Endothelial cell of umbilical vein (primary cell): ENCODE data around the gene AGRN. TPM values are rescaled to one million over a fixed set of nuclear protein-coding genes. Genes with fewer than 3 reads are reported as not detected.

Experiments used
- BruUV-seq: library from RNA; stranded (reverse); fragments of 400-500 nt; replicated peaks from 2 replicates; lab custom pipeline; 2021; lab: Mats Ljungman, UMichigan
- CTCF ChIA-PET: fragments of 300-600, 350-600 bp; sonication (Branson Sonifier 250); formaldehyde crosslinking; loops from one replicate; lab custom pipeline; 2021; ENCODE audit warnings: antibody characterized with exemption, inconsistent platforms; lab: Charles Lee
- POLR2A ChIA-PET: fragments of 300-600, 350-600 bp; sonication (Branson Sonifier 250); formaldehyde crosslinking; loops from one replicate; lab custom pipeline; 2021; ENCODE audit warnings: antibody characterized with exemption, inconsistent platforms; lab: Charles Lee
- DNase-seq: peaks from one replicate; pipeline ENCODE4 v3.0.0-alpha.2; 2011; ENCODE audit warnings: low read depth, low spot score
- FAIRE-seq: peaks from 2 replicates; lab custom pipeline; 2011; peaks lifted over from hg19 to GRCh38; lab: Jason Lieb, UNC
- H2AFZ ChIP-seq: 2 replicates; pipeline ENCODE4 v1.6.0; 2012; ENCODE audit warnings: low read depth, low read length, control low read depth, inconsistent platforms
- H3K27ac ChIP-seq: 2 replicates; pipeline ENCODE4 v1.5.1; 2011; ENCODE audit warnings: low read depth, mild to moderate bottlenecking, control low read depth, low read length, moderate library complexity; ENCODE audit not compliant: insufficient read depth
- H3K27me3 ChIP-seq, 2 experiments: 2 replicates each; pipeline versions ENCODE4 v1.6.0 to v1.6.1; 2011; ENCODE audit warnings: low read length in 2 of 2, mixed read lengths in 1 of 2; ENCODE audit not compliant: control insufficient read depth in 2 of 2, insufficient read depth in 2 of 2
- H3K36me3 ChIP-seq, 2 experiments: 2 replicates in 1 of 2; 3 replicates in 1 of 2; pipeline ENCODE4 v1.5.1; 2011; ENCODE audit warnings: low read length in 2 of 2, mild to moderate bottlenecking in 1 of 2, moderate library complexity in 1 of 2; ENCODE audit not compliant: control insufficient read depth in 2 of 2, insufficient read depth in 2 of 2; ENCODE audit errors: extremely low read depth in 1 of 2
- H3K4me1 ChIP-seq: 3 replicates; pipeline ENCODE4 v1.5.1; 2011; ENCODE audit warnings: mild to moderate bottlenecking, low read length; ENCODE audit not compliant: control insufficient read depth, insufficient read depth; ENCODE audit errors: extremely low read depth
- H3K4me2 ChIP-seq: 2 replicates; pipeline ENCODE4 v1.6.1; 2011; ENCODE audit warnings: low read length, control low read depth, mixed read lengths; ENCODE audit not compliant: insufficient read depth
- H3K4me3 ChIP-seq, 3 experiments: fragments of 200-600 bp in 1 of 3; sonication (generic), shearing (Covaris generic) in 1 of 3; replicated peaks in 1 of 3; 2 replicates each; pipeline ENCODE4 v1.5.1; 2011 to 2016; ENCODE audit warnings: control low read depth in 3 of 3, low read length in 3 of 3, mild to moderate bottlenecking in 2 of 3, inconsistent platforms in 1 of 3, low read depth in 1 of 3, moderate library complexity in 1 of 3; ENCODE audit not compliant: insufficient read depth in 1 of 3
- H3K79me2 ChIP-seq: 2 replicates; pipeline ENCODE4 v1.6.0; 2012; ENCODE audit warnings: low read length, inconsistent platforms; ENCODE audit not compliant: control insufficient read depth, insufficient read depth
- H3K9ac ChIP-seq: replicated peaks from 2 replicates; pipeline ENCODE3; 2011; ENCODE audit warnings: low read length, control low read depth; ENCODE audit not compliant: insufficient read depth; ENCODE audit errors: extremely low read depth
- H3K9me1 ChIP-seq: replicated peaks from 3 replicates; pipeline ENCODE4 v1.6.0; 2011; ENCODE audit warnings: mild to moderate bottlenecking, low read length; ENCODE audit not compliant: control insufficient read depth, insufficient read depth; ENCODE audit errors: extremely low read depth
- H3K9me3 ChIP-seq: replicated peaks from 2 replicates; pipeline ENCODE4 v1.5.1; 2012; ENCODE audit warnings: low read length, inconsistent platforms; ENCODE audit not compliant: control insufficient read depth, insufficient read depth
- H4K20me1 ChIP-seq: replicated peaks from 2 replicates; pipeline ENCODE3; 2011; ENCODE audit warnings: mild to moderate bottlenecking, low read length; ENCODE audit not compliant: control insufficient read depth, insufficient read depth; ENCODE audit errors: extremely low read depth
- CTCF ChIP-seq, 2 donors: IDR thresholded peaks; 1 replicate in 1 of 2; 2 replicates in 1 of 2; pipeline ENCODE4 v1.5.1; 2011; ENCODE audit warnings: low read length in 2 of 2, mild to moderate bottlenecking in 2 of 2, moderate library complexity in 2 of 2, control low read depth in 1 of 2, inconsistent platforms in 1 of 2, low read depth in 1 of 2; ENCODE audit not compliant: insufficient read depth in 1 of 2; ENCODE audit errors: extremely low read depth in 1 of 2
- EZH2 ChIP-seq: IDR thresholded peaks from 2 replicates; pipeline ENCODE4 v1.6.1; 2012; ENCODE audit warnings: borderline replicate concordance, low read depth, mild to moderate bottlenecking, moderate library complexity, low read length, inconsistent platforms; ENCODE audit not compliant: severe bottlenecking
- FOS ChIP-seq: IDR thresholded peaks from 2 replicates; pipeline ENCODE4 v1.6.1; 2011; ENCODE audit warnings: mild to moderate bottlenecking, low read length, moderate library complexity, borderline replicate concordance; ENCODE audit not compliant: insufficient read depth
- GATA2 ChIP-seq: IDR thresholded peaks from 2 replicates; pipeline ENCODE4 v1.7.0; 2011; ENCODE audit warnings: low read depth, mild to moderate bottlenecking, moderate library complexity, mixed read lengths, low read length; ENCODE audit not compliant: insufficient read length, insufficient read depth
- JUN ChIP-seq: IDR thresholded peaks from 2 replicates; pipeline ENCODE4 v1.6.1; 2011; ENCODE audit warnings: borderline replicate concordance, low read depth; ENCODE audit not compliant: insufficient read length, insufficient read depth
- MAX ChIP-seq: IDR thresholded peaks from 2 replicates; pipeline ENCODE4 v1.6.1; 2011; ENCODE audit not compliant: insufficient read depth, insufficient read length
- MYC ChIP-seq: IDR thresholded peaks from one replicate; pipeline ENCODE4 v1.6.1; 2011; ENCODE audit warnings: mild to moderate bottlenecking, low read depth, low read length
- POLR2A ChIP-seq: IDR thresholded peaks from 2 replicates; pipeline ENCODE4 v1.6.1; 2012; ENCODE audit warnings: low read depth, mild to moderate bottlenecking, control low read depth, low read length
- POLR2AphosphoS5 ChIP-seq: IDR thresholded peaks from 2 replicates; pipeline ENCODE4 v1.6.1; 2012; ENCODE audit warnings: low read depth, mild to moderate bottlenecking, control low read depth, low read length, moderate library complexity; ENCODE audit not compliant: insufficient read depth
- dilution Hi-C: fragments of 300-500 bp; cut with MboI; formaldehyde crosslinking; loops from one replicate; pipeline ENCODE4 v1.15.0; 2019; ENCODE audit warnings: low sequenced_read_pairs; ENCODE audit not compliant: extremely low pct_ligation_motif_present
- intact Hi-C: fragments of 100-400 bp; cut with micrococcal nuclease; formaldehyde crosslinking; loops from one replicate; pipeline ENCODE4 v1.10.0; 2022
- polyA plus RNA-seq, 4 experiments: library from polyadenylated mRNA; depleted of rRNA in 3 of 4; stranded (reverse) in 3 of 4; unstranded in 1 of 4; fragments of >200 nt; gene quantifications; 2 replicates each; pipeline versions ENCODE4 v1.2.1 to v1.2.3, GENCODE V29; 2011 to 2012; ENCODE audit warnings: missing spikeins in 1 of 4
- total RNA-seq: library from RNA; stranded (reverse); gene quantifications from 2 replicates; pipeline ENCODE4 v1.2.3, GENCODE V29; 2021

The AGRN gene
- total and polyA plus RNA-seq, 2 donors (not counting 3 experiments of a cell fraction or from before 2014, with no cell fraction given) = 66.6 to 67.8 TPM

- intact Hi-C loops (no loop called here), dilution Hi-C loops (no loop called here)
- FAIRE-seq = no peak
- DNase-seq = no peak
- Histone ChIP-seq H3K36me3 (no peaks in the 10 kb centered on the region), H3K4me1 (no peaks in the 10 kb centered on the region), H3K4me3 (no peak overlapping the region), H3K4me2 (no peak overlapping the region), H3K9me1 (no peaks in the 10 kb centered on the region), H3K9ac (no peak overlapping the region), H3K27me3 (peaks cover 2% of the 10 kb centered on the region in 2 experiments), H3K27ac (no peak overlapping the region), H4K20me1 (no peaks in the 10 kb centered on the region), H3K9me3 (no peaks in the 10 kb centered on the region), H2AFZ (no peak overlapping the region), H3K79me2 (no peaks in the 10 kb centered on the region)
- TF ChIP-seq JUN = no peak
- no peak for TF ChIP-seq CTCF (IDR thresholded peaks at IDR 0.05; ENCODE audit: extremely low read depth in 1 of 2, insufficient read depth in 1 of 2, low read depth in 1 of 2, low read length in 2 of 2)
- TF ChIP-seq MAX = no peak
- no peak for TF ChIP-seq POLR2AphosphoS5
- TF ChIP-seq EZH2 = no peak
- TF ChIP-seq POLR2A = no peak
- TF ChIP-seq MYC = no peak
- TF ChIP-seq GATA2 = no peak
- TF ChIP-seq FOS = no peak
- BruUV-seq = no TSS peak
- ChIA-PET POLR2A (no interaction called here), CTCF (no interaction called here)
Observed at GRCh38 chr1:971751-972506, 48.0 kb upstream of the AGRN start.
